ENCODE data around the gene RRP12.

Gene RRP12

GRCh38 chr10:97332591-97333350 is 68.4 kb downstream of the RRP12 start:
- peak; percentile 23 for DNase-seq

- no peak for DNase-seq
Observed at GRCh38 chr10:97331153-97331703, 69.9 kb downstream of the RRP12 start.

GRCh38 chr10:97329766-97330165 is 71.4 kb downstream of the RRP12 start:
- DNase-seq = no peak

- DNase-seq = no peak
Observed at GRCh38 chr10:97328646-97329453, 72.3 kb downstream of the RRP12 start.

- peak; percentile 25 for DNase-seq
Observed at GRCh38 chr10:97327348-97328294, 73.5 kb downstream of the RRP12 start.

- peak; percentile 89 for DNase-seq
Observed at GRCh38 chr10:97325754-97326153, 75.4 kb downstream of the RRP12 start.

GRCh38 chr10:97323501-97323900 is 77.6 kb downstream of the RRP12 start:
- DNase-seq = no peak

GRCh38 chr10:97321804-97322190 is 79.3 kb downstream of the RRP12 start:
- peak; percentile 68 for DNase-seq

GRCh38 chr10:97321032-97321803 is 79.9 kb downstream of the RRP12 start:
- peak; percentile 36 for DNase-seq

GRCh38 chr10:97320480-97321031 is 80.6 kb downstream of the RRP12 start:
- no peak for DNase-seq

GRCh38 chr10:97319671-97320479 is 81.3 kb downstream of the RRP12 start:
- no peak for DNase-seq

GRCh38 chr10:97318772-97319651 is 82.1 kb downstream of the RRP12 start, which contains the start of gene FRAT1:
TSS of gene FRAT1 (plus strand) at chr10:97319271. CDS start at chr10:97319454, 183 bp downstream.
- peak; percentile 89 for DNase-seq

- DNase-seq = no peak
Observed at GRCh38 chr10:97314671-97315070, 86.5 kb downstream of the RRP12 start.

- DNase-seq = no peak
Observed at GRCh38 chr10:97312897-97313296, 88.2 kb downstream of the RRP12 start.

- DNase-seq = no peak
Observed at GRCh38 chr10:97311111-97311626, 90.0 kb downstream of the RRP12 start.

GRCh38 chr10:97307866-97308780 is 93.0 kb downstream of the RRP12 start:
- DNase-seq = no peak

- DNase-seq = no peak
Observed at GRCh38 chr10:97307441-97307840, 93.7 kb downstream of the RRP12 start.

All from NCI-H2227 treated with DMSO at 0.1 percent for 48 hours (cell line).